ENCODE data around the gene DLGAP4. TPM values are rescaled to one million over a fixed set of nuclear protein-coding genes. Genes with fewer than 3 reads are reported as not detected.

DLGAP4 gene
- total and polyA plus RNA-seq, 2 of the 8 experiments (the other 6 are each of a cell fraction or from before 2014, with no cell fraction given): 41.2 to 57.2 TPM

DNA sequence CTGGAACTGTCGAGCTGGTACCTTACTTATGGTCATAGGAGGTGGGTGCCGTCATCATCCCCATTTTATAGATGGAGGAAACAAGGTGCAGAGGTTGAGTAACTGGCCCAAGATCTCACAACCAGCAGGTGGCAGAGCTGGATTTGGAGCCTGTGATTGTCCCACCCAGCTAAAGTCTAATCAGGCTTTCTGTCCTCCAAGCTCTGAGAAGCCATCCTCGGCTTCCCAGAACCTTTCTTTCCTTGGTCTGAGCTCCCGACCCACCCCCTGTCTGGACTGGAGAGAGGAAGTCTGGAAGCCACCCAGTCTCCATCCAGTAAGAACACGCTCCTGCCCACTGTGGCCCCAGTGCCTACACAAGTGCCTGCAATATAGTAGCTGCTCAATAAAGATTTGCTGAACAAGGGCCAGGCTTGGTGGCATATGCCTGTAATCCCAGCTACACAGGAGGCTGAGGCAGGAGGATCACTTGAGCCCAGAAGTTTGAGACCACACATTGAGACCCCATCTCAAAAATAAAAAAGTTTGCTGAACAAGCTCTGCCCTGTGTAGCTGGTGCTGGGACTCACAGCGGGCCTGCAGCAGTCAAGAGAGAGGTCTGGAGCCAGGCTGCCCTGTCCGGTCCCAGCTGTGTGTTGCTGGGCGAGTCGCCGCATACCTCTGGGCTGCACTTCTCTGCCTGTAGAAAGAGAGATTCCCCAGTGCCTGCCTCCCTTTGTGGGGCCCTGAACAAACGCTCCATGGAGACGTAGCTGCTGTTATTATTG lies 32.5 kb upstream of the DLGAP4 start:
- DNase-seq (ENCODE audit: low read depth in 1 of 2, low spot score in 2 of 2) (peak in 1 of 2 experiments; percentile 41), FAIRE-seq (peak; percentile 19)
- no peak overlapping the region for H3K4me2 ChIP-seq (ENCODE audit: insufficient read depth in 1 of 2, low read depth in 2 of 2, low read length in 2 of 2)
- no peak overlapping the region for H3K18ac ChIP-seq (ENCODE audit: extremely low read depth, low read length)
- H3K9me3 ChIP-seq (ENCODE audit: insufficient read depth in 2 of 2, low read depth in 1 of 2, low read length in 1 of 2): no peaks in the 10 kb centered on the region
- no peak overlapping the region for H3K14ac ChIP-seq (ENCODE audit: insufficient read length)
- H3K4me3 ChIP-seq (ENCODE audit: extremely low read depth in 1 of 4, insufficient read depth in 2 of 4, low read depth in 3 of 4, low read length in 4 of 4): no peak overlapping the region
- H4K91ac ChIP-seq (replicated peaks; ENCODE audit: insufficient read length, low read length): no peak overlapping the region
- H2BK5ac ChIP-seq (ENCODE audit: low read depth, low read length): no peak overlapping the region
- H3K27ac ChIP-seq (ENCODE audit: low read depth, low read length): no peak overlapping the region
- H2AK5ac ChIP-seq (ENCODE audit: low read depth, low read length): no peak overlapping the region
- 88% methylated on average over 12 of the region's 12 CpGs; no CpG with 5 or more reads in 1 of the 2 experiments for WGBS, 2 experiments (ENCODE audit: extremely low coverage in 1 of 2, insufficient coverage in 1 of 2, insufficient read length in 1 of 2, insufficient replicate concordance in 2 of 2, low coverage in 1 of 2, low lambda C conversion rate in 2 of 2, missing lambda C conversion rate in 1 of 2)
- H4K8ac ChIP-seq (ENCODE audit: extremely low read depth, insufficient read depth, low read length): no peak overlapping the region
- H3K23ac ChIP-seq (ENCODE audit: insufficient read length): no peak overlapping the region
- H2BK15ac ChIP-seq (ENCODE audit: low read length): no peak overlapping the region
- no peak overlapping the region for H2BK20ac ChIP-seq (ENCODE audit: low read length)
- no peaks in the 10 kb centered on the region for H3K23me2 ChIP-seq (ENCODE audit: low read depth, low read length)
- no peaks in the 10 kb centered on the region for H3K79me1 ChIP-seq (ENCODE audit: low read depth, low read length)
- ChIA-PET CTCF (ENCODE audit: partially characterized antibody) (interaction anchor here (0.7 to 6.9 kb wide), 18 partner anchors 9 to 279 kb away, joined by 3 to 54 read pairs (median 3); no protein-coding TSS in a partner anchor), POLR2A (ENCODE audit: partially characterized antibody) (interaction anchor here (0.6 to 0.7 kb wide), 3 partner anchors 14 to 60 kb away, joined by 3 read pairs; no protein-coding TSS in a partner anchor)
- no peaks in the 10 kb centered on the region for H3K27me3 ChIP-seq (replicated peaks in 1 of 4; ENCODE audit: control insufficient read depth in 3 of 4, extremely low read depth in 1 of 4, insufficient read depth in 3 of 4, low read length in 3 of 4)
- no peak overlapping the region for H2AFZ ChIP-seq (ENCODE audit: low read length)
- H4K20me1 ChIP-seq (replicated peaks in 1 of 2; ENCODE audit: control insufficient read depth in 1 of 2, insufficient read depth in 2 of 2, low read length in 2 of 2): no peaks in the 10 kb centered on the region
- H3K4ac ChIP-seq (replicated peaks; ENCODE audit: insufficient read length, low read depth, low read length): no peak overlapping the region
- H3K79me2 ChIP-seq (ENCODE audit: control insufficient read depth in 1 of 2, insufficient read depth in 2 of 2, low read length in 2 of 2): no peaks in the 10 kb centered on the region
- no peak overlapping the region for H2BK12ac ChIP-seq (ENCODE audit: low read depth, low read length)
- H4K5ac ChIP-seq (ENCODE audit: insufficient read length, low read depth, low read length): no peak overlapping the region
- H3K36me3 ChIP-seq (ENCODE audit: control insufficient read depth in 2 of 4, insufficient read depth in 4 of 4, low read length in 3 of 4): no peaks in the 10 kb centered on the region
- H3K4me1 ChIP-seq (replicated peaks in 1 of 4; ENCODE audit: control insufficient read depth in 3 of 4, insufficient read depth in 4 of 4, low read length in 3 of 4): no peaks in the 10 kb centered on the region; a peak in 2 of 7 replicates
- no peak overlapping the region for H3K9ac ChIP-seq (replicated peaks in 1 of 4; ENCODE audit: extremely low read depth in 1 of 4, low read depth in 3 of 4, low read length in 3 of 4)
- no peak overlapping the region for H2BK120ac ChIP-seq (replicated peaks; ENCODE audit: low read depth, low read length)
- H3K56ac ChIP-seq (replicated peaks; ENCODE audit: insufficient read length, low read depth, low read length): no peak overlapping the region
- peak; percentile 49 to 59 for TF ChIP-seq RAD21 (IDR thresholded peaks at IDR 0.05 in 1 of 2, conservative IDR thresholded peaks at IDR 0.05 in 1 of 2; ENCODE audit: low read depth in 2 of 2, low read length in 2 of 2)
- peak; percentile 41; the same call in 1 of the 2 replicates for TF ChIP-seq KDM1A (IDR thresholded peaks at IDR 0.05; ENCODE audit: borderline replicate concordance, low read length)
- TF ChIP-seq SIX5 (IDR thresholded peaks at IDR 0.05; ENCODE audit: low read depth, low read length): no peak
- TF ChIP-seq, protein P1, sequence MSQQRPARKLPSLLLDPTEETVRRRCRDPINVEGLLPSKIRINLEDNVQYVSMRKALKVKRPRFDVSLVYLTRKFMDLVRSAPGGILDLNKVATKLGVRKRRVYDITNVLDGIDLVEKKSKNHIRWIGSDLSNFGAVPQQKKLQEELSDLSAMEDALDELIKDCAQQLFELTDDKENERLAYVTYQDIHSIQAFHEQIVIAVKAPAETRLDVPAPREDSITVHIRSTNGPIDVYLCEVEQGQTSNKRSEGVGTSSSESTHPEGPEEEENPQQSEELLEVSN (IDR thresholded peaks at IDR 0.05): no peak
- no peak for TF ChIP-seq POLR2AphosphoS5 (IDR thresholded peaks at IDR 0.05; ENCODE audit: low read depth, low read length)
- no peak for TF ChIP-seq TEAD4 (IDR thresholded peaks at IDR 0.05; ENCODE audit: low read depth, low read length)
- no peak for TF ChIP-seq RXRA (IDR thresholded peaks at IDR 0.05; ENCODE audit: insufficient read depth, low read depth, low read length)
- no peak for TF ChIP-seq FOSL1 (IDR thresholded peaks at IDR 0.05; ENCODE audit: insufficient read depth, low read depth, low read length)
- TF ChIP-seq BCL11A (IDR thresholded peaks at IDR 0.05; ENCODE audit: low read depth in 2 of 2, low read length in 2 of 2): no peak

Measured in H1 (cell line).